SK-N-SH treated with all-trans-retinoic acid at 6 μM for 48 hours (cell line): ENCODE measurements around the gene NRF1.

Experiments
- ESRRG ChIP-seq: fragments of 250-450 bp; sonication (Bioruptor Pico); IDR thresholded peaks from 2 replicates; pipeline ENCODE4 v1.6.1; 2021; ENCODE audit warnings: mild to moderate bottlenecking
- SNAI2 ChIP-seq: fragments of 250-450 bp; sonication (Bioruptor Pico); IDR thresholded peaks from 2 replicates; pipeline ENCODE4 v1.5.0; 2020; ENCODE audit warnings: mild to moderate bottlenecking, moderate library complexity
- ZFP3 ChIP-seq: fragments of 250-450 bp; sonication (Bioruptor Pico); IDR thresholded peaks from 2 replicates; pipeline ENCODE4 v1.5.0; 2020; ENCODE audit warnings: mild to moderate bottlenecking, moderate library complexity
- TF ChIP-seq, protein P1 (sequence below): fragments of 250-450 bp; sonication (Bioruptor Pico); IDR thresholded peaks from 2 replicates; pipeline ENCODE4 v1.8.0; 2020; ENCODE audit warnings: mild to moderate bottlenecking, moderate library complexity, borderline replicate concordance

DNA sequence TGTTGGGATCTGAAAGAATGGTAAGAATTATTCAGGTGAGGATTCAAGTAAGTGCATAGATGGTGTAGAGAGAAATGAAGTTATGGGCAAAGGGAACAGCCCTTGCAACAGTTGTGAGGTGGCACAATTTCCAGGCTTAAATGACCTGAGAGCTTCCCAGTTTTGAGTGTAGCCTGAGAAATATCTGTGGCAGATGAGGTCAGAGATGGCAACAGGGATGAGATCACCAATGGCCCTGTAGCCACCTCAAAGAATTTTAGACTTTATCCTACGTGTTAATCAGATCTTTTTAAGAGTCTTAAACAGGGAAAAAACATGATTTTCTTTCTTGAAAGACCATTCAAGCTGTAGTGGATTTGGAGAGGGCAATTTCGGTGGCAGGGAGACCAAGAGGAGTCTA lies 1.9 kb upstream of the NRF1 start:
- TF ChIP-seq ESRRG (CRISPR knock-in tag) (no peak), SNAI2 (CRISPR knock-in tag) (no peak), ZFP3 (CRISPR knock-in tag) (no peak)
- TF ChIP-seq, protein P1, sequence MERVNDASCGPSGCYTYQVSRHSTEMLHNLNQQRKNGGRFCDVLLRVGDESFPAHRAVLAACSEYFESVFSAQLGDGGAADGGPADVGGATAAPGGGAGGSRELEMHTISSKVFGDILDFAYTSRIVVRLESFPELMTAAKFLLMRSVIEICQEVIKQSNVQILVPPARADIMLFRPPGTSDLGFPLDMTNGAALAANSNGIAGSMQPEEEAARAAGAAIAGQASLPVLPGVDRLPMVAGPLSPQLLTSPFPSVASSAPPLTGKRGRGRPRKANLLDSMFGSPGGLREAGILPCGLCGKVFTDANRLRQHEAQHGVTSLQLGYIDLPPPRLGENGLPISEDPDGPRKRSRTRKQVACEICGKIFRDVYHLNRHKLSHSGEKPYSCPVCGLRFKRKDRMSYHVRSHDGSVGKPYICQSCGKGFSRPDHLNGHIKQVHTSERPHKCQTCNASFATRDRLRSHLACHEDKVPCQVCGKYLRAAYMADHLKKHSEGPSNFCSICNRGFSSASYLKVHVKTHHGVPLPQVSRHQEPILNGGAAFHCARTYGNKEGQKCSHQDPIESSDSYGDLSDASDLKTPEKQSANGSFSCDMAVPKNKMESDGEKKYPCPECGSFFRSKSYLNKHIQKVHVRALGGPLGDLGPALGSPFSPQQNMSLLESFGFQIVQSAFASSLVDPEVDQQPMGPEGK (CRISPR knock-in tag), result no peak
